T-helper 17 cell (primary cell): ENCODE data around the gene PRR16. TPM values are rescaled to one million over a fixed set of nuclear protein-coding genes. Genes with fewer than 3 reads are reported as not detected.
"Not testable (repeated sequence)": the region's sequence is repeated elsewhere in the genome, so short reads cannot be mapped to it uniquely, and the experiment has no call there.

Source experiments
- ATAC-seq: fragments of 150-1000 bp; cut with Tn5 transposase; 2 replicates; pipeline ENCODE4 v1.10.0; 2021; ENCODE audit warnings: mild to moderate bottlenecking, moderate library complexity
- DNase-seq, 3 donors: peaks; one replicate each; pipeline versions ENCODE4 v3.0.0 to v3.0.0-alpha.2; 2020 to 2021
- H3K9me3 ChIP-seq: one replicate; pipeline ENCODE4 v1.7.0; 2013; ENCODE audit warnings: low read length, mild to moderate bottlenecking; ENCODE audit not compliant: control insufficient read depth, poor library complexity, severe bottlenecking
- H3K27ac Mint-ChIP-seq: one replicate; pipeline ENCODE4 v1.8.0; 2022; ENCODE audit warnings: mild to moderate bottlenecking, moderate library complexity, mixed read lengths
- H3K27me3 Mint-ChIP-seq: one replicate; pipeline ENCODE4 v1.8.0; 2022; ENCODE audit warnings: mixed read lengths
- H3K36me3 Mint-ChIP-seq: one replicate; pipeline ENCODE4 v1.8.0; 2022; ENCODE audit warnings: low read depth, mixed read lengths
- H3K4me1 Mint-ChIP-seq: one replicate; pipeline ENCODE4 v1.8.0; 2022; ENCODE audit warnings: mild to moderate bottlenecking, mixed read lengths
- H3K4me3 Mint-ChIP-seq: one replicate; pipeline ENCODE4 v1.8.0; 2022; ENCODE audit warnings: mild to moderate bottlenecking, moderate library complexity, mixed read lengths
- total RNA-seq, 4 donors: library from RNA in 2 of 4; stranded (reverse) in 2 of 4; gene quantifications; one replicate each; pipeline ENCODE4 v1.2.3 and lab custom pipeline; 2022 to 2026

Gene PRR16
- total RNA-seq (not detected), total RNA-seq (lab: John Stamatoyannopoulos, UW) (0 reads per million in 2 donors)

GRCh38 chr5:120463991-120464626, at the start of gene PRR16:
PRR16 (plus strand) TSS chr5:120464300.
- DNase-seq (no peak), ATAC-seq (peak; percentile 68)
- Mint-ChIP-seq H3K27me3 (peaks cover 30% of the 10 kb centered on the region), H3K27ac (no peak within 1 kb of the TSS), H3K36me3 (no peaks in the 10 kb centered on the region), H3K4me3 (peak within 1 kb of the TSS; percentile 80), H3K4me1 (peaks cover 2% of the 10 kb centered on the region)
- H3K9me3 ChIP-seq = no peaks in the 10 kb centered on the region

DNA sequence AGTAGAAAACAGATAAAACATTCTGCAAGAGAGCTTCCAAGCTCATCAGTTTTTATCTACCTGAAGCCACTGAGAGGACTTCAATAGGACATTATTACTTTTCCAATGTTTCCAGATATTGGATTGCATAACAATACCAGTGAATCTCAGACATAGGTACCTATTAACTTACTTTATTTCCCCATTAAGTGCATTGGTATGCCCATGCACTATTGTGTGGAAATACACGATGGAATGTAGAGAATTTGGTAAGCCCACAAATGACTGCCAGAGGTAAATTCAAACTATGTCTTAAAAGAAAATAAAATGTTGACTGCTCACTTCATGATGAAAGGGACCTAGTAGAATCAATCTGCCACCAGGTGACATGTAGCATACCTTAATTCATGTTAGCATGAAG, 48.1 kb upstream of the PRR16 start:
- no peak for DNase-seq
- H3K4me1 Mint-ChIP-seq = no peaks in the 10 kb centered on the region
- H3K36me3 Mint-ChIP-seq = no peaks in the 10 kb centered on the region
- no peak overlapping the region for H3K27ac Mint-ChIP-seq
- no peaks in the 10 kb centered on the region for H3K27me3 Mint-ChIP-seq
- ATAC-seq = no peak
- H3K9me3 ChIP-seq = no peaks in the 10 kb centered on the region
- H3K4me3 Mint-ChIP-seq = no peak overlapping the region

DNA sequence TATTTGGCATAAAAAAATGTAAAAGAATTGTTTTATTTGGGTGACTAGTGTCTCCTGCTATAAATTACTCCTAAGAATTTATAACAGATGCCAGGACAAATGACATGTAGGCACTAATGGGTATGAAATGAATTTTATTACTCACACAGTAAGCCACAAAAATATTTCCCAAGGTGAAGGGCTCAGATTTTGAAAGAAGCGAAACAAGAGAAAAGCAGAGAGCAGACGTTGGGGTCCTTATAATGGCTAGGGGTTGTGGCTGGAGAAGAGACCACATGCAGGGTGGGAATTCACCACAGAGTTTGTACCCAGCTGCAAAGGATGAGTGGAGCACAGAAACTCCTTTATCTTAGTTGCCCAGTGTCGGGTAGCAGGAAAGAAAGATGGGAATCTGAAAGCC, 45.0 kb upstream of the PRR16 start:
- no peak for ATAC-seq
- H3K4me3 Mint-ChIP-seq = no peak overlapping the region
- H3K36me3 Mint-ChIP-seq = no peaks in the 10 kb centered on the region

GRCh38 chr5:120426633-120427275, 37.3 kb upstream of the PRR16 start:
- H3K27ac Mint-ChIP-seq, ATAC-seq, H3K4me3 Mint-ChIP-seq, DNase-seq, H3K27me3 Mint-ChIP-seq, H3K36me3 Mint-ChIP-seq, H3K9me3 ChIP-seq, H3K4me1 Mint-ChIP-seq: not testable (repeated sequence)

More for the DNA sequence above, 45.0 kb upstream of the PRR16 start:
- H3K27me3 Mint-ChIP-seq = no peaks in the 10 kb centered on the region
- no peak overlapping the region for H3K27ac Mint-ChIP-seq
- no peaks in the 10 kb centered on the region for H3K9me3 ChIP-seq
- H3K4me1 Mint-ChIP-seq = no peaks in the 10 kb centered on the region
- no peak for DNase-seq

GRCh38 chr5:120430572-120430971, 33.5 kb upstream of the PRR16 start:
- H3K4me3 Mint-ChIP-seq = no peak overlapping the region
- H3K4me1 Mint-ChIP-seq = no peaks in the 10 kb centered on the region
- no peak for ATAC-seq
- no peaks in the 10 kb centered on the region for H3K27me3 Mint-ChIP-seq
- no peak for DNase-seq
- H3K9me3 ChIP-seq = no peaks in the 10 kb centered on the region
- no peak overlapping the region for H3K27ac Mint-ChIP-seq
- no peaks in the 10 kb centered on the region for H3K36me3 Mint-ChIP-seq

- no peaks in the 10 kb centered on the region for H3K27me3 Mint-ChIP-seq
These were observed 31.2 kb upstream of the PRR16 start for GRCh38 chr5:120432861-120433260.

DNA sequence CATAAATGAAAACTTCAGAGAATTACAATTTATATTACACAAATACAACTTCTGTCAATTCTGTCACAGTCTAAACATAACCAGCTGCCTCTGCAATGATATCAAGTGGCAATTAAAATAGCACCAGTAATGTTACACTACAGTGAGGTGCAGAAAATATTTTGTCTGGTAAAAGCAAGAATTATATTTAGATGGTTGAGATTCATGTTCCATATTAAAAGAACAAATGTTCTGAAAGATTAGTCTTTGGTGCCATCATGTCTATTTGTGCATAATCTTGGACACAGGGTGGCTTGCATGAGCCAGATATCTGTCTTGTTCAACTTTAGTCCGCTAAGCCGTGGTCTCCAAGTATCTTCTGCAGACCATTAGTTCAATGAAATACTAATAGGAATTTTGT, 29.0 kb upstream of the PRR16 start:
- H3K9me3 ChIP-seq = no peaks in the 10 kb centered on the region
- H3K27ac Mint-ChIP-seq = no peak overlapping the region
- ATAC-seq = no peak
- H3K4me1 Mint-ChIP-seq = no peaks in the 10 kb centered on the region
- no peaks in the 10 kb centered on the region for H3K36me3 Mint-ChIP-seq
- no peak for DNase-seq
- H3K4me3 Mint-ChIP-seq = no peak overlapping the region
- no peaks in the 10 kb centered on the region for H3K27me3 Mint-ChIP-seq

More at GRCh38 chr5:120432861-120433260, 31.2 kb upstream of the PRR16 start:
- Mint-ChIP-seq H3K4me1 (no peaks in the 10 kb centered on the region), H3K36me3 (no peaks in the 10 kb centered on the region), H3K27ac (no peak overlapping the region), H3K4me3 (no peak overlapping the region)
- H3K9me3 ChIP-seq = no peaks in the 10 kb centered on the region
- ATAC-seq (no peak), DNase-seq (no peak)

DNA sequence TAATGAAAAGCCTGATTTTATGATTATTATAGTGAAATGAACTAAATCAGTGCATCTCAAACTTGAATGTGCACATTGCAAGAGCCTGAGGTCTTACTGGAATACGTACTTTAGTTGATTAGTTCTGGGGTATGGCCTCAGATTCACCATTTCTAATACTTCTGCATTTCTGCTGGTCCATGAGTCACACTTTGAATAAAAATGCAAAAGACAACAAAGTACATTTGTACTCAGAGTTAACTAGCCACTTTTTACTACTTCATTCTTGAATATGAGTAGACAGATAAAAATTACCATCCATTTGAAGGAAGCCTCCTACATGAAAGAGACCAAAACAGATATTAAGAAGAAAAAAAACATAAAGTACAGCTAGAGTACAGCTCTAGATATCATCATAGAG, 27.1 kb upstream of the PRR16 start:
- Mint-ChIP-seq H3K36me3 (no peaks in the 10 kb centered on the region), H3K4me3 (no peak overlapping the region), H3K27me3 (no peaks in the 10 kb centered on the region), H3K27ac (no peak overlapping the region), H3K4me1 (no peaks in the 10 kb centered on the region)
- DNase-seq (no peak), ATAC-seq (no peak)
- H3K9me3 ChIP-seq = no peaks in the 10 kb centered on the region

- no peak overlapping the region for H3K27ac Mint-ChIP-seq
- no peak overlapping the region for H3K4me3 Mint-ChIP-seq
- no peak for ATAC-seq
- H3K36me3 Mint-ChIP-seq = no peaks in the 10 kb centered on the region
- no peak for DNase-seq
- no peaks in the 10 kb centered on the region for H3K9me3 ChIP-seq
- H3K27me3 Mint-ChIP-seq = no peaks in the 10 kb centered on the region
- H3K4me1 Mint-ChIP-seq = no peaks in the 10 kb centered on the region
These were observed 21.4 kb upstream of the PRR16 start for GRCh38 chr5:120442694-120443093.

DNA sequence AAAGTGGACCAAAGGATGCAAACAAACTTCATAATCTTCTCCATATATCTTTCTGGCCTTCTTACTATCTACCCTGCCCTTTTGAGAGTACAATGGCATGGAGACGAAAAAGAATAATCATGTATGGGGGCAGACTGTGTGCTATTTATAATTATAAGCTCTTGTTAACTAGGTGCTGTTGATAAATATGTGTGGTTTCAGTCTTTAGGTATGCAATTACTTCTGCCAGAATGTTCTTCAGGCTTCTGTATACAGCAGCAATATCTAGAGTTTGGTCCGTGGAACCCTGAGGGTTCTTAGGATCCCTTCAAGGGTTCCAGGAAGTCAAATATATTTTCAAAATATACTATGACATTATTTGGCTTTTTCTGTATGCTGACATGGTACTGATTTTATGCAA, 20.5 kb upstream of the PRR16 start:
- no peak for ATAC-seq
- DNase-seq = no peak
- no peaks in the 10 kb centered on the region for H3K9me3 ChIP-seq
- no peaks in the 10 kb centered on the region for H3K4me1 Mint-ChIP-seq
- no peaks in the 10 kb centered on the region for H3K36me3 Mint-ChIP-seq
- H3K27me3 Mint-ChIP-seq = no peaks in the 10 kb centered on the region
- no peak overlapping the region for H3K4me3 Mint-ChIP-seq
- no peak overlapping the region for H3K27ac Mint-ChIP-seq

DNA sequence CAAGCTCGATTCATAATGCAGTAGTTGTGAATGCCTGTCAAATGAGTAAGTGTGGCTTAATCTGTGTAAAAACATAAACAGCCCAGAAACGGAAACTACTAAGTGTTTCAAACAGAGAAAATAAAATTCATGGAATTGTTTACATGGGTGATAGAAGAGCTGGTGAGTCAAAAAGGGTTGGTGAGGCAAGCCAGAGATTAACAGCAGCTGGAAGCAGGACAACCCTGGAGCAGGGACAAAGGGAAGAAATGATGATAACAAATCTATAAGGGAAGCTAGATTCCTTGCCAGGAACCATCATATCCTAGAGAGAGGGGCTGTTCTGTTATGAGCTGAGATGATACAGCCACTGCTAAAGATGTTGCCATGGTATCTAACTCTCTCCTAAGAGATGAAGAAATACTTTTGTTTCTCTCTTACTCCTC, 18.0 kb upstream of the PRR16 start:
- ATAC-seq (no peak), DNase-seq (no peak)
- Mint-ChIP-seq H3K4me1 (no peaks in the 10 kb centered on the region), H3K27ac (no peak overlapping the region), H3K4me3 (no peak overlapping the region), H3K36me3 (no peaks in the 10 kb centered on the region), H3K27me3 (peaks cover 4% of the 10 kb centered on the region)
- H3K9me3 ChIP-seq = no peaks in the 10 kb centered on the region

GRCh38 chr5:120446901-120447300, 17.2 kb upstream of the PRR16 start:
- H3K27me3 Mint-ChIP-seq = peaks cover 4% of the 10 kb centered on the region
- H3K36me3 Mint-ChIP-seq = no peaks in the 10 kb centered on the region
- no peaks in the 10 kb centered on the region for H3K4me1 Mint-ChIP-seq
- H3K9me3 ChIP-seq = no peaks in the 10 kb centered on the region
- no peak overlapping the region for H3K27ac Mint-ChIP-seq
- DNase-seq = no peak
- no peak overlapping the region for H3K4me3 Mint-ChIP-seq
- no peak for ATAC-seq

- H3K27me3 Mint-ChIP-seq = peaks cover 4% of the 10 kb centered on the region
- ATAC-seq = no peak
- H3K4me3 Mint-ChIP-seq = no peak overlapping the region
- H3K9me3 ChIP-seq = no peaks in the 10 kb centered on the region
- no peak for DNase-seq
- no peak overlapping the region for H3K27ac Mint-ChIP-seq
- no peaks in the 10 kb centered on the region for H3K36me3 Mint-ChIP-seq
- H3K4me1 Mint-ChIP-seq = no peaks in the 10 kb centered on the region
These were observed 16.3 kb upstream of the PRR16 start for GRCh38 chr5:120447706-120448239.

GRCh38 chr5:120449501-120449900, 14.6 kb upstream of the PRR16 start:
- Mint-ChIP-seq H3K4me3 (no peak overlapping the region), H3K36me3 (no peaks in the 10 kb centered on the region), H3K4me1 (no peaks in the 10 kb centered on the region), H3K27me3 (peaks cover 4% of the 10 kb centered on the region), H3K27ac (no peak overlapping the region)
- no peak for ATAC-seq
- no peaks in the 10 kb centered on the region for H3K9me3 ChIP-seq
- no peak for DNase-seq
